Neuron (in vitro differentiated cells): ENCODE measurements around the gene MS4A2.
"Not testable (repeated sequence)": the region's sequence is repeated elsewhere in the genome, so short reads cannot be mapped to it uniquely, and the experiment has no call there.

Experiments
- H2AFZ ChIP-seq: one replicate; pipeline ENCODE4 v1.6.1; 2013; ENCODE audit warnings: low read depth, mild to moderate bottlenecking, inconsistent platforms, low read length, moderate library complexity
- H3K27me3 ChIP-seq: one replicate; pipeline ENCODE4 v1.6.1; 2013; ENCODE audit warnings: low read length; ENCODE audit not compliant: insufficient read depth
- H3K36me3 ChIP-seq: one replicate; pipeline ENCODE4 v1.6.1; 2013; ENCODE audit warnings: low read length; ENCODE audit not compliant: insufficient read depth
- H3K4me1 ChIP-seq: one replicate; pipeline ENCODE4 v1.6.1; 2013; ENCODE audit warnings: low read length; ENCODE audit not compliant: insufficient read depth
- H3K4me3 ChIP-seq: 2 replicates; pipeline ENCODE4 v1.5.1; 2013; ENCODE audit warnings: mild to moderate bottlenecking, low read length, moderate library complexity
- H3K9me3 ChIP-seq: one replicate; pipeline ENCODE4 v1.6.1; 2013; ENCODE audit warnings: low read length

MS4A2 gene

GRCh38 chr11:60116996-60117790, 28.7 kb downstream of the MS4A2 start:
- Histone ChIP-seq H3K27me3 (peaks cover 2% of the 10 kb centered on the region), H3K4me3 (no peak overlapping the region), H3K36me3 (no peaks in the 10 kb centered on the region), H3K9me3 (no peaks in the 10 kb centered on the region), H2AFZ (no peak overlapping the region), H3K4me1 (no peaks in the 10 kb centered on the region)

- no peak overlapping the region for H2AFZ ChIP-seq
- peaks cover 2% of the 10 kb centered on the region for H3K27me3 ChIP-seq
- no peaks in the 10 kb centered on the region for H3K9me3 ChIP-seq
- no peaks in the 10 kb centered on the region for H3K36me3 ChIP-seq
- H3K4me1 ChIP-seq = no peaks in the 10 kb centered on the region
- H3K4me3 ChIP-seq = no peak overlapping the region
Observed at GRCh38 chr11:60118338-60118737, 29.9 kb downstream of the MS4A2 start.

- H2AFZ ChIP-seq = no peak overlapping the region
- H3K9me3 ChIP-seq = no peaks in the 10 kb centered on the region
- H3K4me1 ChIP-seq = no peaks in the 10 kb centered on the region
- H3K27me3 ChIP-seq = peaks cover 2% of the 10 kb centered on the region
- no peak overlapping the region for H3K4me3 ChIP-seq
- no peaks in the 10 kb centered on the region for H3K36me3 ChIP-seq
Observed at GRCh38 chr11:60119710-60120109, 31.2 kb downstream of the MS4A2 start.

GRCh38 chr11:60121264-60121663, 32.8 kb downstream of the MS4A2 start:
- Histone ChIP-seq H3K4me3 (no peak overlapping the region), H3K4me1 (no peaks in the 10 kb centered on the region), H2AFZ (no peak overlapping the region), H3K27me3 (peaks cover 2% of the 10 kb centered on the region), H3K9me3 (no peaks in the 10 kb centered on the region), H3K36me3 (no peaks in the 10 kb centered on the region)

- Histone ChIP-seq H3K4me3 (no peak overlapping the region), H3K9me3 (no peaks in the 10 kb centered on the region), H3K4me1 (no peaks in the 10 kb centered on the region), H3K27me3 (no peaks in the 10 kb centered on the region), H3K36me3 (no peaks in the 10 kb centered on the region), H2AFZ (no peak overlapping the region)
Observed at GRCh38 chr11:60122414-60123036, 34.1 kb downstream of the MS4A2 start.

- Histone ChIP-seq H2AFZ (no peak overlapping the region), H3K9me3 (no peaks in the 10 kb centered on the region), H3K4me3 (no peak overlapping the region), H3K27me3 (no peaks in the 10 kb centered on the region), H3K4me1 (no peaks in the 10 kb centered on the region), H3K36me3 (no peaks in the 10 kb centered on the region)
Observed at GRCh38 chr11:60124802-60125432, 36.5 kb downstream of the MS4A2 start.

GRCh38 chr11:60125956-60126585, 37.6 kb downstream of the MS4A2 start:
- Histone ChIP-seq H3K27me3 (no peaks in the 10 kb centered on the region), H3K4me1 (no peaks in the 10 kb centered on the region), H3K9me3 (no peaks in the 10 kb centered on the region), H3K4me3 (no peak overlapping the region), H2AFZ (no peak overlapping the region), H3K36me3 (no peaks in the 10 kb centered on the region)

- Histone ChIP-seq H3K27me3 (no peaks in the 10 kb centered on the region), H3K36me3 (no peaks in the 10 kb centered on the region), H3K4me1 (no peaks in the 10 kb centered on the region), H2AFZ (no peak overlapping the region), H3K4me3 (no peak overlapping the region), H3K9me3 (no peaks in the 10 kb centered on the region)
Observed at GRCh38 chr11:60127311-60127811, 38.9 kb downstream of the MS4A2 start.

- Histone ChIP-seq H3K9me3 (no peaks in the 10 kb centered on the region), H3K4me3 (no peak overlapping the region), H3K4me1 (no peaks in the 10 kb centered on the region), H2AFZ (no peak overlapping the region), H3K27me3 (no peaks in the 10 kb centered on the region), H3K36me3 (no peaks in the 10 kb centered on the region)
Observed at GRCh38 chr11:60128376-60128775, 39.9 kb downstream of the MS4A2 start.

GRCh38 chr11:60128866-60129265, 40.4 kb downstream of the MS4A2 start:
- H2AFZ ChIP-seq, H3K36me3 ChIP-seq, H3K4me1 ChIP-seq, H3K9me3 ChIP-seq, H3K27me3 ChIP-seq, H3K4me3 ChIP-seq: not testable (repeated sequence)

- H3K4me1 ChIP-seq = no peaks in the 10 kb centered on the region
- H3K4me3 ChIP-seq = no peak overlapping the region
- H3K9me3 ChIP-seq = no peaks in the 10 kb centered on the region
- H3K27me3 ChIP-seq = no peaks in the 10 kb centered on the region
- H3K36me3 ChIP-seq = no peaks in the 10 kb centered on the region
- H2AFZ ChIP-seq = no peak overlapping the region
Observed at GRCh38 chr11:60129853-60130252, 41.4 kb downstream of the MS4A2 start.

- H3K4me3 ChIP-seq = no peak overlapping the region
- H3K27me3 ChIP-seq = no peaks in the 10 kb centered on the region
- H3K4me1 ChIP-seq = no peaks in the 10 kb centered on the region
- H2AFZ ChIP-seq = no peak overlapping the region
- no peaks in the 10 kb centered on the region for H3K36me3 ChIP-seq
- no peaks in the 10 kb centered on the region for H3K9me3 ChIP-seq
Observed at GRCh38 chr11:60130496-60130895, 42.0 kb downstream of the MS4A2 start.

GRCh38 chr11:60131912-60132311, 43.4 kb downstream of the MS4A2 start:
- Histone ChIP-seq H3K4me3 (no peak overlapping the region), H3K27me3 (no peaks in the 10 kb centered on the region), H3K4me1 (no peaks in the 10 kb centered on the region), H3K36me3 (no peaks in the 10 kb centered on the region), H2AFZ (no peak overlapping the region), H3K9me3 (no peaks in the 10 kb centered on the region)
